Activated CD4-positive, CD25-positive, alpha-beta regulatory T cell treated with anti-CD3 and anti-CD28 coated beads, Interleukin-2, amount 50 U/mL, for 72 hours (primary cell): ENCODE results near the gene SYNPO.

Experiments used
- DNase-seq: peaks from one replicate; pipeline ENCODE4 v3.0.0; 2021

SYNPO gene

GRCh38 chr5:150640311-150641005, at the start of gene SYNPO:
SYNPO (plus strand) TSS chr5:150640660; CDS start chr5:150648276, 7,616 bp downstream.
- DNase-seq = no peak

GRCh38 chr5:150590979-150591695, 49.3 kb upstream of the SYNPO start:
- no peak for DNase-seq

- no peak for DNase-seq
Observed at GRCh38 chr5:150593593-150593992, 46.9 kb upstream of the SYNPO start.

DNA sequence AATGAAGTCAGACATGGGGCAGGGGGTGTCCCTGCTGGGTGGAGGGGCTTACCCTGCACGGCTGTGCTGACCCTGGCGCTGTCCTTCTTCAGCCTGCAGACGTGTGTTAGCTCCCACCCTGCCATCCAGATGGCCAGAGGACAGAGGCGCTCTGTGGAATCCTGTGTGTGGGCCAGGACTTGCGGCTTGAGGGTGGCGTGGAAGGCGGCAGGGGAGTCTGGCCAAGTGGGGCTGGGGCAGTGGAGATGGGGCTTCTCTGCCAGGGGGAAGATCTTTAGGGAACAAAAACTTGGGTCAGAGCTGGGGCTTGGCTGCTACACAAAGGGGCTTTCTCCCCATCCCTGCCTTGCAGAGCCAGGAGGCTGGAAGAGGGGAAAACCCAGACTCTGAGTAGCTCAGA, 46.5 kb upstream of the SYNPO start:
- no peak for DNase-seq

DNA sequence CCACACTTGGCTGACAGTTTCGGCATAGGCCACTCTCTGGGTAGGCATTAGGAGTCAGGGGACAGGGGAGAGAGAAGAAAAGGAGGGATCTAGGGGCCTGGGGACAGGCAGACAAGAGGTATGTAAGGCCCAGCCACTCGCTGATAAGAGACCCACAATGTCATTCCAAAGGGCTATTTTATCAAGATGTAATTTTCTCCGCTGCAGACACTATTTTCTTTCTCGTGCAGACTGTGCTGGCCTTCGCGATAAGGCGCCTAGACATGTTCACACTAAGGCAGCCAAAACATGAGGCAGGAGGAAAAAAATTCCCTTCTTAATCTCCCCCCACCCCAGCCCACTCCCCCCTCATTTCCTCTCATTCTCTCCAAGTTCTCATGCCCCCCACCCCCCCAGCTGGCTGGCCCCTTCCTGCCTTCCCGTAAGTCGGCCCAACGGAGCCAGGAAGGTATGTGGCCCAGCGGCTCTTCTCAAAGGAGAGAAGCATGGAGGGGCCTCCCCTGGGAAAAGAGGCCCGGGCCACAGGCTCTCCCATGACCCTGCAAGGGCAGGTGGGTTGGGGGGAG, 44.9 kb upstream of the SYNPO start:
- DNase-seq = no peak

GRCh38 chr5:150596313-150596712, 44.1 kb upstream of the SYNPO start:
- DNase-seq = no peak

- DNase-seq = no peak
Observed at GRCh38 chr5:150596826-150597225, 43.6 kb upstream of the SYNPO start.

DNA sequence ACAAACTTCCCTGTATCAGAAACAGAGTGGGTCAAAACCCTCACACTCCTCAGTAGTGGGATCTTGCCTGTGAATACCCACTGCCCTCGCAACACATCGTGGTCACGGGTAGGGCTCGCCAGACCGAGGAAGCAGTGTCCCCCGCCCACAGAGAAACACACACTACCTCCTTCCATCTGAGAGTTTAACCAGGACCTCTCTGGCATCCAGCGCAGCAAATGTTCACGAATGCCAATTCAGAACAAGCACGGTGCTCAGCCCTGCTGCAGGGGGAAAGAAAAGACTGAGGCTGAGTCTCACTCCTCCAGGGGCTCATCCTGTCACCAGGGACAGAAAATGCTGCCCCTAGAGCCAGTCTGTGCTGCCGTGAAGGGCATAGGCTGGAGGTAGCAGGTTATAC, 42.5 kb upstream of the SYNPO start:
- DNase-seq = no peak

- no peak for DNase-seq
Observed at GRCh38 chr5:150598821-150599273, 41.6 kb upstream of the SYNPO start.

DNA sequence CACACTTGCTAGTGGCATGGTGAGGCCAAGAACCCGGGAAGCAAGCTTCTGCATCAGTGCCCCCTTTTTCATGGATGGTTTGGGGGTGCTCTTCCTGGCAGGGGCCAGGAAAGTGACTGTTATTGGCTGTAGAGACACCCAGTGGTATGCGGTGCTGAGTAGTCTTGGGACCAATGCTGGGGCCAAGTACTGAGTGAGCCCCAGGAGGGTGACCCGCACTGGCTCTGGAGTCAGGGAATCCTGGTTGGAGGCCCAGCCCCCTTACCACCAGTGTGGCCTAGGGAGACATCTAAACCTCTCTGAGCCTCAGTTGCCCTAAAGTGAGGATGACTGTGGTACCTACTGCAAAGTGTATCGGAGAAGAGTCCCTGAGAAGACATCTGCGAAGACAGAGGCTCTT, 41.2 kb upstream of the SYNPO start:
- no peak for DNase-seq

- DNase-seq = no peak
Observed at GRCh38 chr5:150599917-150600511, 40.4 kb upstream of the SYNPO start.

GRCh38 chr5:150600616-150601490, 39.6 kb upstream of the SYNPO start:
- DNase-seq = no peak

DNA sequence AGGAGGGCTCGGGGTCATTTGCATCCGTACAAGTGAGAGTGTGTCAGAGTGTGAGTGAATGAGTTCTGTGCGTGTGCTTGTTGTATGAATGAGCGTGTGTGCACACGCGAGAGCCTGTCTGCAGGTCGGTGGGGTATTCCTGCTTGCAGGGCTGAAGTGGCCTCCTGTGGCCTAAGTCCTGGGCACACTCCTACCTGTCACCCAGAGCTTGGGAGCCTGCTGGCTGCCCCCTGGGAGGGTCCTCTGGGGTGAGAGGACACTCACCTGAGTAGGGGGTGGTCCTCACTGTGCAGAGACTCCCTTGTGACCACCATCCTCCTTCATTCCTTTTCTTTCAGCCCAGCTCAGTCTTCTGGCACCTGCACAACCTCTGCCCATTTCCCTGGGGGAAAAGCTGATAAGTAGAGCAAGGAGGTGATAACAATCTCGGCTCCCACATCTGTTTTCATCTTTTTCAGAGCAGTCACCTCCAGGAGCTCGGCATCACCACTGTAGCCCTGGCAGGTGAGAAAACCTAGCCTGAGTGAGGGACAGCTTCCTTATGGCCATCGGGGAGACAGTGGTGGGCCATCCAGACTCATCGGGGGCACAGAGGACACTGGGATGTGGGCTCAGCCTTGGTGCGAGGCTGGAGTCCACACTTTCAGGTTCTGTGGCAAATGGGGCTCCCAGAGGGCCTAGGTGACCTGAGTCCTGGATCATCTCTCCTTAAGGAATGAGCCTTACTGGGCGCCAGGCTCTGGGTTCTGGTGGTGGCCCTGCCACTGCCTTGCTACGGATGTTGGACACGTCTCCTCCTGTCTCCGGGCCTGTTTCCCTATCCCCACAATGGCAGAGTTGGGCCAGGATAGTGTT, 38.7 kb upstream of the SYNPO start:
- no peak for DNase-seq

- DNase-seq = no peak
Observed at GRCh38 chr5:150603052-150603451, 37.4 kb upstream of the SYNPO start.

- no peak for DNase-seq
Observed at GRCh38 chr5:150603491-150603890, 37.0 kb upstream of the SYNPO start.

GRCh38 chr5:150604010-150604409, 36.5 kb upstream of the SYNPO start:
- DNase-seq = no peak

DNA sequence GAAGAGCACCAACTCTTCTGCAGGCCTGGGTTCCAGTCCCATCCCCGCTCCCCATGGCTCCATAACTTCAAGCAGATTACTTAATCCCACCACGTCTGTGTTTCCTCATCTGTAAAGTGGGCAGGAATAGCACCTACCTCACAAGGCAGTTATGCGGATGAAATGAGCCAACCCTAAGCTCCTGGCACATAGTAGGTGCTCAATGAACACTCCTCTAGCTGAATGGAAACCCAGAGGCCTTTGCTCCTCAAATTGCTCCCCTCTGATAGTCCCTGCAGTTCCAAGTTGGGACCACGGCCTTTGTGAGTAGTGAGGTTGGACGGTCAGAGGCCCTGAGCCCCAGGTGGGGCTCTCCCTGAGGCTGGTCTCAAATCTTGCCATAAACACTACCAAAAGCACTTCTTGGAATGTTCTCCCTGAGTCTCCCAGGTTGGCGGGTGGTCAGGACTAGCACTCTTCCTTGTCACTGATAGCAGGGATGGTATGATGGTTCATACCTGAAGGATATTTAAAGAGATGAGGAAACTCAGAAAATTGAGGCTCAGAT, 35.5 kb upstream of the SYNPO start:
- no peak for DNase-seq

- no peak for DNase-seq
Observed at GRCh38 chr5:150605546-150605945, 34.9 kb upstream of the SYNPO start.

DNA sequence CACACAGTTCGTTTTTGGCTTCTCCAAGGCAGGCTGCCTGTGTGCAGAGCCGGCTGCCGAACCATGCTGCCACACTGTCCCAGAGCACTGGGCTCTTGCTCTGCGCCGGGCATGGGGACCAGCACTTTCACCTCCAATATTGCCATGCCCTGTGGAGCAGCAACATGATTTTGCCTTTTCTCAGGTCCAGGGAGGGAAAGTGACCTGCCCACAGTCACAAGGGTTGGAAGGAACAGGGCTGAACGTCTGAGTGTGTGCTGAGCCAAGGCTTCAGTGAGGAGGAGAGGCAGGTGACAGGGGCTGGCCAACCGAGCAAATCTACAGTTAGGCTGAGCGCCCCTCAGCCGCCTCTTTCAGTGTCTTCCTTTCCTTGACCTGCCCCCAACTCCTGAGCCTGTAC, 34.0 kb upstream of the SYNPO start:
- no peak for DNase-seq

- no peak for DNase-seq
Observed at GRCh38 chr5:150607105-150607504, 33.4 kb upstream of the SYNPO start.

- no peak for DNase-seq
Observed at GRCh38 chr5:150607991-150608390, 32.5 kb upstream of the SYNPO start.

DNA sequence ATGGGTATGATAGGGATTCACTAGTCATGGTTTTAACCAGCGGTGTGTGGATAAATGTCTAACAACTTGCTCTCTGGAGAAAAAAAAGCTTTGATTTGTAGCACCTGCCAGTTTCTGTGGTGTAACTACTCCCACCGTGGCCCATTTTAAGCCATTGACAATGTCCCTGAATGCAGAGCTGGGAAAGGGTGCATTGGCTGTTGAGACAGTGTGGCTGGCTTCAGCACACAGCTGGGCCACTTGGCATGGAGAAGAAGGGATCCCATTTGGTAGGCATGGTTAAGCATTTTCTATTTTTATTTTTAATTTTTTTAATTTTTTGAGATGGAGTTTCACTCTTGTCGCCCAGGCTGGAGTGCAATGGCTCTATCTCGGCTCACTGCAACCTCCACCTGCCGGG, 31.5 kb upstream of the SYNPO start:
- no peak for DNase-seq
